ENCODE data around the gene JUNB. TPM values are rescaled to one million over a fixed set of nuclear protein-coding genes. Genes with fewer than 3 reads are reported as not detected.
A peak's percentile ranks its signal among the peaks of the same experiment; 100 is the strongest.

The JUNB gene
- total and polyA plus RNA-seq, 2 of the 13 experiments (the other 11 are each of a cell fraction or from before 2014, with no cell fraction given) = 7.7 to 8.2 TPM

DNA sequence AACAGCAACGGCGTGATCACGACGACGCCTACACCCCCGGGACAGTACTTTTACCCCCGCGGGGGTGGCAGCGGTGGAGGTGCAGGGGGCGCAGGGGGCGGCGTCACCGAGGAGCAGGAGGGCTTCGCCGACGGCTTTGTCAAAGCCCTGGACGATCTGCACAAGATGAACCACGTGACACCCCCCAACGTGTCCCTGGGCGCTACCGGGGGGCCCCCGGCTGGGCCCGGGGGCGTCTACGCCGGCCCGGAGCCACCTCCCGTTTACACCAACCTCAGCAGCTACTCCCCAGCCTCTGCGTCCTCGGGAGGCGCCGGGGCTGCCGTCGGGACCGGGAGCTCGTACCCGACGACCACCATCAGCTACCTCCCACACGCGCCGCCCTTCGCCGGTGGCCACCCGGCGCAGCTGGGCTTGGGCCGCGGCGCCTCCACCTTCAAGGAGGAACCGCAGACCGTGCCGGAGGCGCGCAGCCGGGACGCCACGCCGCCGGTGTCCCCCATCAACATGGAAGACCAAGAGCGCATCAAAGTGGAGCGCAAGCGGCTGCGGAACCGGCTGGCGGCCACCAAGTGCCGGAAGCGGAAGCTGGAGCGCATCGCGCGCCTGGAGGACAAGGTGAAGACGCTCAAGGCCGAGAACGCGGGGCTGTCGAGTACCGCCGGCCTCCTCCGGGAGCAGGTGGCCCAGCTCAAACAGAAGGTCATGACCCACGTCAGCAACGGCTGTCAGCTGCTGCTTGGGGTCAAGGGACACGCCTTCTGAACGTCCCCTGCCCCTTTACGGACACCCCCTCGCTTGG, 966 bp downstream of the JUNB start (continued):
- TF ChIP-seq TAF1 (CRISPR knock-in tag; IDR thresholded peaks at IDR 0.05) = peak; percentile 72
- TF ChIP-seq HES4 (CRISPR knock-in tag; IDR thresholded peaks at IDR 0.05; ENCODE audit: borderline replicate concordance) = peak; percentile 59; the same call in 1 of the 2 replicates
- no peak for TF ChIP-seq ZNF879 (CRISPR knock-in tag; IDR thresholded peaks at IDR 0.05)
- no peak for TF ChIP-seq ZNF460 (CRISPR knock-in tag; IDR thresholded peaks at IDR 0.05; ENCODE audit: borderline replicate concordance)
- no peak for TF ChIP-seq RAD21 (CRISPR knock-in tag; IDR thresholded peaks at IDR 0.05)
- TF ChIP-seq ZNF317 (CRISPR knock-in tag; IDR thresholded peaks at IDR 0.05) = peak; percentile 61; the same call in 1 of the 2 replicates
- TF ChIP-seq MAFK (conservative IDR thresholded peaks at IDR 0.05 in 1 of 2, IDR thresholded peaks at IDR 0.05 in 1 of 2; ENCODE audit: low read length in 2 of 2) = no peak
- TF ChIP-seq ZNF253 (CRISPR knock-in tag; IDR thresholded peaks at IDR 0.05; ENCODE audit: borderline replicate concordance) = peak; percentile 72; the same call in 1 of the 2 replicates
- no peak for TF ChIP-seq RFX5 (IDR thresholded peaks at IDR 0.05; ENCODE audit: low read depth, low read length)
- TF ChIP-seq HHEX (CRISPR knock-in tag; IDR thresholded peaks at IDR 0.05) = no peak
- peak; percentile 39; the same call in 1 of the 2 replicates for TF ChIP-seq FOSL2 (CRISPR knock-in tag; IDR thresholded peaks at IDR 0.05)
- TF ChIP-seq, protein P1, sequence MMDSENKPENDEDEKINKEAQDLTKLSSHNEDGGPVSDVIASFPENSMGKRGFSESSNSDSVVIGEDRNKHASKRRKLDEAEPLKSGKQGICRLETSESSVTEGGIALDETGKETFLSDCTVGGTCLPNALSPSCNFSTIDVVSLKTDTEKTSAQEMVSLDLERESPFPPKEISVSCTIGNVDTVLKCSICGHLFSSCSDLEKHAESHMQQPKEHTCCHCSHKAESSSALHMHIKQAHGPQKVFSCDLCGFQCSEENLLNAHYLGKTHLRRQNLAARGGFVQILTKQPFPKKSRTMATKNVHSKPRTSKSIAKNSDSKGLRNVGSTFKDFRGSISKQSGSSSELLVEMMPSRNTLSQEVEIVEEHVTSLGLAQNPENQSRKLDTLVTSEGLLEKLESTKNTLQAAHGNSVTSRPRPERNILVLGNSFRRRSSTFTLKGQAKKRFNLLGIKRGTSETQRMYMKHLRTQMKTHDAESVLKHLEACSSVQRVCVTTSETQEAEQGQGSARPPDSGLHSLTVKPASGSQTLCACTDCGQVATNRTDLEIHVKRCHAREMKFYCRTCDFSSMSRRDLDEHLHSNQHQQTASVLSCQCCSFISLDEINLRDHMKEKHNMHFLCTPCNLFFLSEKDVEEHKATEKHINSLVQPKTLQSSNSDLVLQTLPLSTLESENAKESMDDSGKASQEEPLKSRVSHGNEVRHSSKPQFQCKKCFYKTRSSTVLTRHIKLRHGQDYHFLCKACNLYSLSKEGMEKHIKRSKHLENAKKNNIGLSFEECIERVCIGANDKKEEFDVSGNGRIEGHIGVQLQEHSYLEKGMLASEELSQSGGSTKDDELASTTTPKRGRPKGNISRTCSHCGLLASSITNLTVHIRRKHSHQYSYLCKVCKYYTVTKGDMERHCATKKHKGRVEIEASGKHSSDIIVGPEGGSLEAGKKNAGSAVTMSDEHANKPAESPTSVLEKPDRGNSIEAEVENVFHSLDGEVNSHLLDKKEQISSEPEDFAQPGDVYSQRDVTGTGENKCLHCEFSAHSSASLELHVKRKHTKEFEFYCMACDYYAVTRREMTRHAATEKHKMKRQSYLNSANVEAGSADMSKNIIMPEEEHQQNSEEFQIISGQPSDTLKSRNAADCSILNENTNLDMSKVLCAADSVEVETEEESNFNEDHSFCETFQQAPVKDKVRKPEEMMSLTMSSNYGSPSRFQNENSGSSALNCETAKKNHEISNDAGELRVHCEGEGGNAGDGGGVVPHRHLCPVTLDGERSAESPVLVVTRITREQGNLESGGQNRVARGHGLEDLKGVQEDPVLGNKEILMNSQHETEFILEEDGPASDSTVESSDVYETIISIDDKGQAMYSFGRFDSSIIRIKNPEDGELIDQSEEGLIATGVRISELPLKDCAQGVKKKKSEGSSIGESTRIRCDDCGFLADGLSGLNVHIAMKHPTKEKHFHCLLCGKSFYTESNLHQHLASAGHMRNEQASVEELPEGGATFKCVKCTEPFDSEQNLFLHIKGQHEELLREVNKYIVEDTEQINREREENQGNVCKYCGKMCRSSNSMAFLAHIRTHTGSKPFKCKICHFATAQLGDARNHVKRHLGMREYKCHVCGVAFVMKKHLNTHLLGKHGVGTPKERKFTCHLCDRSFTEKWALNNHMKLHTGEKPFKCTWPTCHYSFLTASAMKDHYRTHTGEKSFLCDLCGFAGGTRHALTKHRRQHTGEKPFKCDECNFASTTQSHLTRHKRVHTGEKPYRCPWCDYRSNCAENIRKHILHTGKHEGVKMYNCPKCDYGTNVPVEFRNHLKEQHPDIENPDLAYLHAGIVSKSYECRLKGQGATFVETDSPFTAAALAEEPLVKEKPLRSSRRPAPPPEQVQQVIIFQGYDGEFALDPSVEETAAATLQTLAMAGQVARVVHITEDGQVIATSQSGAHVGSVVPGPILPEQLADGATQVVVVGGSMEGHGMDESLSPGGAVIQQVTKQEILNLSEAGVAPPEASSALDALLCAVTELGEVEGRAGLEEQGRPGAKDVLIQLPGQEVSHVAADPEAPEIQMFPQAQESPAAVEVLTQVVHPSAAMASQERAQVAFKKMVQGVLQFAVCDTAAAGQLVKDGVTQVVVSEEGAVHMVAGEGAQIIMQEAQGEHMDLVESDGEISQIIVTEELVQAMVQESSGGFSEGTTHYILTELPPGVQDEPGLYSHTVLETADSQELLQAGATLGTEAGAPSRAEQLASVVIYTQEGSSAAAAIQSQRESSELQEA (CRISPR knock-in tag; IDR thresholded peaks at IDR 0.05; ENCODE audit: not compliant biosample characterization) = no peak
- TF ChIP-seq ZNF674 (CRISPR knock-in tag; IDR thresholded peaks at IDR 0.05; ENCODE audit: low read depth) = no peak
- peak; percentile 61; the same call in 1 of the 2 replicates for TF ChIP-seq NKX3-1 (CRISPR knock-in tag; IDR thresholded peaks at IDR 0.05)
- no peak for TF ChIP-seq U2AF2 (IDR thresholded peaks at IDR 0.05; ENCODE audit: low read depth, low read length)
- TF ChIP-seq, protein P2, sequence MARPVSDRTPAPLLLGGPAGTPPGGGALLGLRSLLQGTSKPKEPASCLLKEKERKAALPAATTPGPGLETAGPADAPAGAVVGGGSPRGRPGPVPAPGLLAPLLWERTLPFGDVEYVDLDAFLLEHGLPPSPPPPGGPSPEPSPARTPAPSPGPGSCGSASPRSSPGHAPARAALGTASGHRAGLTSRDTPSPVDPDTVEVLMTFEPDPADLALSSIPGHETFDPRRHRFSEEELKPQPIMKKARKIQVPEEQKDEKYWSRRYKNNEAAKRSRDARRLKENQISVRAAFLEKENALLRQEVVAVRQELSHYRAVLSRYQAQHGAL (CRISPR knock-in tag; IDR thresholded peaks at IDR 0.05; ENCODE audit: not compliant biosample characterization) = peak; percentile 31
- no peak; the same call in 1 of the 2 replicates for TF ChIP-seq MTA1 (CRISPR knock-in tag; IDR thresholded peaks at IDR 0.05; ENCODE audit: borderline replicate concordance)
- no peak; the same call in 1 of the 2 replicates for TF ChIP-seq ZKSCAN8 (CRISPR knock-in tag; IDR thresholded peaks at IDR 0.05; ENCODE audit: borderline replicate concordance)
- no peak for TF ChIP-seq SCMH1 (CRISPR knock-in tag; IDR thresholded peaks at IDR 0.05; ENCODE audit: borderline replicate concordance)
- no peak for TF ChIP-seq JUND (CRISPR knock-in tag; IDR thresholded peaks at IDR 0.05)

Data from HepG2 (cell line).